Activated T-helper 1 cell treated with anti-CD3 and anti-CD28 coated beads, Interleukin-2, amount 50 U/mL, for 16 hours (primary cell): ENCODE measurements around the gene SORD.
A peak's percentile ranks its signal among the peaks of the same experiment; 100 is the strongest.

ENCODE experiments used
- DNase-seq, 2 donors: peaks; one replicate each; pipeline ENCODE4 v3.0.0-alpha.2; 2020; ENCODE audit warnings: low read depth in 1 of 2, low spot score in 1 of 2

Gene SORD

DNA sequence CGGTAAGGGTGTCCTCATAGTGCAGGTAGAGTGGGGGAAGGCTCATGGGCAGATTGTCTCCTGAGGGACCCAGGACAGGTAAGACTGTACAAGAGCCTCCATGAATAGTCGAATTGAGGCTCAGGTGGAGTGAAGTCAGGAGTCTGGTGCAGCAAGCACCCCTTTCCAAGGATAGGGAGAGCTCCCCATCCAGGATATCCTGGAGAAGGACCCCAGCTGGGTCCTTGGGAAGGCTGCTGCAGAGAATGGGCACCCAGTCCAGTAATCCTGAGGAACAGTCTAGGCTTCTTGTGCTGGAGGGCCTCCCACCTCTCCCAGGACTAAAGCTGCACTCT, 91.7 kb downstream of the SORD start:
- no peak for DNase-seq

DNA sequence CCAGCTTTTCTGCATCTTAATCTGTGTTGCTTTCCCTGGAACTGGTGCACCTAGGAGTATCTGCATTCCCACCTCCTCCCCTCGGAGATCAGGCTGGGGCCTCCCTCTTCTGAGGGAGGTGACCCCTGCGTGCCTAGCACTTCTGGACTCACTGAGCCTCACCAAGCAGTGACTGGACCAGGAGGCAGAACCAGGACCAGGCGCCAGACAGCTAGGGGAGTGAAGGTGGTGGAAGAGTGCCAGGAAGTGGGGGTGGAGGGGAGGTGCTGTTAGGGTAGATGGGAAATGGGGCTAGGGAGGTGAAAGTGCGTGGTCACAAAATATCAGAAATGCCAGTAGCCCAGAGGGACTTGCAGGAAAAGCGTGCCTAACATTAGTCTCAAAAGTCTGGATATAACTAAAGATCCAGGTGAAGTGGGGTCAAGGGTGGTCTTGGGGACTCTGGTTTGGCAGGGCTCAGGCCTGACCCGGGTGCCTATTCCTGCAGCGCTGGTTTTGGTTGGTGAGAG, 92.4 kb downstream of the SORD start:
- DNase-seq: no peak

DNA sequence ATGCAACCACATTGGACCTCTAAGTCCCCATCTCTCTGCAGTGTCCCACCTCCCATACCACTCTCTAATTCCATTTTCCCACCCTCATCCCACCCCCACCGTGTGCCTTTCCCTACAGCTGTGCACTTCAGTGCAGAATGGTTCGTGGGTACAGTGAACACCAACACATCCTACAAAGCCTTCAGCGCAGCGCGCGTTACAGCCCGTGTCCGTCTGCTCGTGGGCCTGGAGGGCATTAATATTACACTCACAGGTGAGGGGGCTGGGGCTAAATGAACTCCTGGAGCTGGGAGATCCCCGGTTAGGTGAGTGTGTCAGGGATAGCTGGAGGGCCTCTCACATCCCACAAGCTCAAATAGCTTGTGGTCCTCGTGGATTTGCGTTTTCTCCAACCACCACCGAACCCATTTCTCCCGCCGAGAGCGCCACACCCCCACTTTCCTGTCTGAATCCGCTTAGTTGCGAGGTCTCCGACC, 93.0 kb downstream of the SORD start:
- no peak for DNase-seq

DNA sequence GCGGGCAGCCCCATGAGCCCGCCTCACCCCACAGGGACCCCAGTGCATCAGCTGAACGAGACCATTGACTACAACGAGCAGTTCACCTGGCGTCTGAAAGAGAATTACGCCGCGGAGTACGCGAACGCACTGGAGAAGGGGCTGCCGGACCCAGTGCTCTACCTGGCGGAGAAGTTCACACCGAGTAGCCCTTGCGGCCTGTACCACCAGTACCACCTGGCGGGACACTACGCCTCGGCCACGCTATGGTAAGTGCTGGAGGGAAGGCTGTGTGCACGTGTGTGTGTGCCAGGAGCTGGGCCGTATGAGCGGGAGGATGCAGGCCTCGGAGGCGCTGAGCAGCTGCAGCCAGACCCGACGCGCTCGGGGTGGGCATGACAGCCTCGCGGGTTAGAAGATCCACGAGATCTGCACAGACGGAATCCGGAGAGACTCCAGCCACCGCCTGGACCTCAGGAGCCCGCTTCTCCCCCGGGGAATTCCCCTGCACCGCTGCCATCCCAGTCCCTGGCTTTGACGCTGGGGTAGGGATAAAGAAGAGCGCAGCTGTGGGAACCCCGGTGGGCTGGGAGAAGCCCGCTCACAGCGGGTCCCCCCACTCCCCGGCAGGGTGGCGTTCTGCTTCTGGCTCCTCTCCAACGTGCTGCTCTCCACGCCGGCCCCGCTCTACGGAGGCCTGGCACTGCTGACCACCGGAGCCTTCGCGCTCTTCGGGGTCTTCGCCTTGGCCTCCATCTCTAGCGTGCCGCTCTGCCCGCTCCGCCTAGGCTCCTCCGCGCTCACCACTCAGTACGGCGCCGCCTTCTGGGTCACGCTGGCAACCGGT, 93.7 kb downstream of the SORD start:
- DNase-seq: no peak

DNA sequence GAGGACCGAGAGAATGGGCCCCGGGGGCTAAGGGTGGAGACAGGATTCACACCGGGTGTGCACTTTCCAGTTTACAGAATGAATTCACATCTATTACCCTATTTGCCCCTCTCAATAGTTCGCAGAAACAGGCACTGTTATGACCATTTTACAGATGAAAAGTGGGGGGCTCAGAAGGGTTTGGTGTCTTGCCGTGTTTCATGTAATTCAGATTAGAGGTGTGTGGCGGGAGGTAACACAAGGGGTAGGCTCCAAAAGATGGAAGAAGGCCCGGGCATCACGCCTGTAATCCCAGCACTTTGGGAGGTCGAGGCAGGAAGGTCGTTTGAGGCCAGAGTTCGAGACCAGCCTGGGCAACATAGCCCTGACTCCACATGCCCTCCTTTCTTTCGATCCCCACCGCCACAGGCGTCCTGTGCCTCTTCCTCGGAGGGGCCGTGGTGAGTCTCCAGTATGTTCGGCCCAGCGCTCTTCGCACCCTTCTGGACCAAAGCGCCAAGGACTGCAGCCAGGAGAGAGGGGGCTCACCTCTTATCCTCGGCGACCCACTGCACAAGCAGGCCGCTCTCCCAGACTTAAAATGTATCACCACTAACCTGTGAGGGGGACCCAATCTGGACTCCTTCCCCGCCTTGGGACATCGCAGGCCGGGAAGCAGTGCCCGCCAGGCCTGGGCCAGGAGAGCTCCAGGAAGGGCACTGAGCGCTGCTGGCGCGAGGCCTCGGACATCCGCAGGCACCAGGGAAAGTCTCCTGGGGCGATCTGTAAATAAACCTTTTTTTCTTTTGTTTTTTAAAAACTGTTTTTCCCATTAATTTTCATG, 94.5 kb downstream of the SORD start:
- no peak for DNase-seq

DNA sequence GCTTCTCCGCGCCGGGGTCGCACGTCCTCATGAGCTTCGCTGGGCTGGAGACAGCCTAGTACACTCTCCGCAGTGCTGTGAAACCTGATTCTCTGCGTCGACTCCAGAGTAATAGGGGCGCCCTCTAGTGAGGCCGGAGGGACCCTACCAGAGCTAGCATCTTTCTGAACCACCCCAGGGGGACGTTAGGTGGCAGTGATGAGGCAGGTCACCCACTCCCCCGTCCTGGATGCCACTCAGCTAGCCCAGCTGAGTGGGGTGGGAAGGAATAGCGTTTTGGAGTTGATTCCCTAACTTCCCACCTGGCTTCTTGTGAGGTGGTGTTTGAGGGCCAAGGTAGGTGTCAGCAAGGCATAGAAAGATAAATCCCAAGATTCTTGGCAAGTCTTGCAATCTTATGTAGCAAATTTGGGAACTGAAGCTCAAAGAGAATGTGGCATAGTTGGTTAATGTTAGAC, 95.2 kb downstream of the SORD start:
- peak; percentile 58 to 71 for DNase-seq

DNA sequence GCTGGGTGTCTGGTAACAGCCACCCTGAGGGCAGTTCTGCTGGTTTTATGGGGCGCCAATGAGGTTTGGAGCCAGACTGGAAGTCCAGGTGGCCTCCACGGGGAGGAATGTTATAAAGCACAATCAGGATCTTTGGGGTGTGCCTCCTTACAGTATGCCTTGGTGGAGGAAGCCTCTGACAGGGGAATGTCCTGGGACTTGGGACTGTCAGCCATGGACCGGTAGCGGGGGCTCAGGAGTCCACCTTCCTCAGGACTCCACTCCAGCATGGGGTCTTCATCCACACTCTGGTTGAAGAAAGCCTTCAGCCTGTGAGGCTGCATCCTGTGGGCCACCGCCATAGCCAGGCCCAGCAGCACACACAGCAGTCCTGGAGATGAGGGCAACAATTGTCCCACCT, 96.0 kb downstream of the SORD start:
- no peak for DNase-seq

DNA sequence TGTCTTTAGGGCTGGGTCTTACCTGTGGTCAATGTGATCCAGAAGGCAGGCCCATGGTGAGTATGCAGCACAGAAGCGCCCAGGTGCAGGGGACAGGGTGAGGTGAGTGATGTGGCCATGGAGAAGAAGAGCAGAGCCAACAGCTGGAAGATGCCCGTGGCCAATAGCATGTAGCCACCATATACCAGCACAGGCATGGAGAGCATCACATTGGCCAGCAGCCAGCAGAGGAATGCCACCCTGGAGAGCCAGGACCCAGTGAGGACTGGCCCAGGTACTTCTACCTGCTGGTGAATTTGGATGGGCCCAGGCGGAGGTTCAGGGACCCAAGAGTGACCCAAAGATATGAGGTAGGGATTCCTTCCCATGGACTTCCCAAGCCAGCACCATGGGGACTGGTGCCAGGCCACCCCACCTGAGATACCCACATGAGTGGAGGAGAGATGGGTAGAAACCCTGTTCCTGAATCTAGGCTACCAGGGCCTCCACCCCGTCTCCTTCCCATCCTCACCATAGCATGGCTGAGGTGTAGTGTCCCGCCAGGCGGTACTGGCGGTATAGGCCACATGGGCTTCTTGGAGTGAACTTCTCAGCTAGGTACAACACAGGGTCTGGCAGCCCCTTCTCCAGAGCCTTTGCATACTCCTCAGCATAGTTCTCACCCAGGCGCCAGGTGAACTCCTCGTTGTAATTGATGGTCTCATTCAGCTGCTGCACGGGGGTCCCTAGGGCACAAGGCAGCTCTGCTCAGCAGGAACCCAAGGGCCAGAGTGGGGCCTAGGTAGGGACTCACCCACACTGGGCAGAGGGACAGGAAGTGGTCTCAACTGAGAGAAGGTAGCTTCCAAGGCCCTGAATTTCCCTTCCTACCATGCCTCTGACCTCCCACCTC, 97.3 kb downstream of the SORD start:
- DNase-seq: no peak

DNA sequence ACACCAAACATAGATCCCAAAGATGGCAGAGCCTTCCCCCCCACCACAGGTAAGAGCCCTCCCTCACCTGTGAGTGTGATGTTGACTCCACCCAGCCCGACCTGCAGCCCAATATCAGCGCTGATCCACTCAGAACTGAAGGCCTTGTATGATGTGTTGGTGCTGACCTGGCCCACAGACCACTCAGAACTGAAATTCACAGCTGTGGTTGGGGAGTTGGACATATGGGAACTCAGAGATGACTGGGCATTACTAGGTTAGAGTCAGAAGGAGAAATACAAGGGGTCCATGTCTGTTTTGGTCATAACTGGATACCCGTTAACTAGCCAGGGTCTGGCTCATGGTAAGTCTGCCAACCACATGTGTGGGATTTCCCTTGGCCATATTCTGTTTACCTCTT, 98.0 kb downstream of the SORD start:
- no peak for DNase-seq

DNA sequence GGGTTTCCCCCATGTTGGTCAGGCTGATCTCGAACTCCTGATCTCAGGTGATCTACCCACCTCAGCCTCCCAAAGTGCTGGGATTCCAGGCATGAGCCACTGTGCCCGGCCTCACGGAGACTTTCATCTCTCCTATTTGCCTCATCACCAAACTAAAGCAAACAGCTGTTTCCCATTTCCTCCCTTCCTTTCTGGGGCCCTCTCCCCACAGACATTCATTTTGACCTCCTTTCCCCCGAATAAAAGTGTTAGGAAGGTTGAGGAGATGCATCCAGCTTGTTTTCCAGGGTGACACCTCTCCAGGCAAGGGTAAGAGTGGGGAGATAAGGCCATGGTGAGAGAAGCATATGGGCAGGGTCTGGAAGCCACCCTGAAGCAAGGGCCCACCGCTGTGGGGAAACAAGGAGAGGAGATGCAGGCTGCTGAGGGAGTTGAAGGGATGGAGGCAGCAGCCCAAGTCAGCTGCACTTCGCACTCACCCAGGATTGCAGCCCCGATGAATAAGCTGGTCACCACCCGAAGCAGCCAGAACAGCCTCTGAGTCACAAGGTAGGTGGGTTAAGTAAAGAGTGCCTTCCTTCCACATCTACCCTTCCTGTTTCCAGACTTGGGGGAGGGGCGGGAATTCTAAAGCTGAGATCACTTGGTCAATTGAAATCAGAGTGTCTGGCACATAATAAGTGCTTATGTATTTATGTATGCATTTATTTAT, 98.9 kb downstream of the SORD start:
- no peak for DNase-seq

DNA sequence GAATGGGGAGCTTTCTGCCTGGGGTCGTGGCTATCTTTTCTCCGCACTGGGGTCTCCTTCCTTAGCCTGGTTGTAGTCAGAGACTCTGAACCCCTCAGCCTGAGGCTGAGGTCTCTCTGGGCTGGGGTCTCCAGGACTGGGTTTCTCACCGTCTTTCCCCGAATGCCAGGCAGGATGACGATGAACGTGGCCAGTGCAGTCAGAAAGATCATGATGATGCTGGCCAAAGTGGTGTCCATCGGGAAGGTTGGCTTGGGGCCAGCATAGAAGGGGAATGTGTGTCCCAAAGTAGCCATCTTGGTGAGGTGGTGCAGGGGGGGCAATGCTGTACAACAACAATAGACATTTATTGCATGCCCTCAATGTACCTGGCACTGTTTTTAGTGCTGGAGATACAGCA, 99.7 kb downstream of the SORD start:
- DNase-seq: no peak

DNA sequence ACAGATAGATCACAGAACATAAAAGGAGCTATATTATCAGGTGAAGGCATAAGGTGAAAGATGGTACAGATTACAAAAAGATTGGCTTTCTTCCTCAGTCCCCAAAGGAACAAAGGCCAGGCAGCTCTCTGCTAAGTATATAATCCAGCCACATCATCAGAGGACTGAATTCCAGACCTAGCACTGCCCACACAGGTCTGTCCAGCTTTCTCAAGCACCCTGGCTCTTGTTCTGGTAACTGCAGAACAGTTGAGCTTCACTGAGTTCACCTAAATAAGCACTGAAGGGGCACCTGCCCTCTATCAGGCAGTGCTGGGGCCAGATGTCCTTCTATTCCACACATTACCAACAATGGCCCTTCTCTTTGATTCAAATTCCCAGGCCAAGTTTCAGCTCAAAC, 100.4 kb downstream of the SORD start:
- no peak for DNase-seq

DNA sequence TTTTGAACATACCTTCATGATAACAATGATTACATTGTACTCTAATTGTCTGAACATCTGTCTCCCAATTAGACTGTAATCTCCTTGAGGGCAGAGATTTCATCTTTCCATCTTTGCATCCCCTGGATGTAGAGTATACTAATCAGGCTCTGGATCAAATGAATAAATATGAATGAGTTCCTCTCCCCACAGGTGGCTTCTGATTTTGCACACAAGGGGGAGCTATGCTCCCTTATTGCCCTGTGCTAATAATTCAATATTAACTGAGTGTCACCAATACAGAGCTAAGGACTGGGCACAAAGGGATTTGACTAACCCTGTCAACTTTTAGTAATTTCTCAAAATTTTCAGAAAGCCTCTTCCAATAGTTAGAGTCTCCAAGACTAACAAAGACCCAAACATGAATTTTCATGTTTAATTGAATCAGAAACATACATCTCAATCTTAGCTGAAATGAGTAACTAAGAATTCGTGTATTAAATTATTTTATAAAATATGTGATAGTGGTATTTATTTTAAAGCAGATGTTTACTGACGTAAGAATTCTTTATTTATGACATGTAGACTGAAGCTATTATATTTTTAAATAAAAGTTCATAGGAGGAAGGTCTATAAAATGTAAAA, 103.7 kb downstream of the SORD start:
- DNase-seq: no peak
